Measurements from ENCODE around the gene DNER. TPM values are rescaled to one million over a fixed set of nuclear protein-coding genes. Genes with fewer than 3 reads are reported as not detected.
A peak's percentile ranks its signal among the peaks of the same experiment; 100 is the strongest.
"Not testable (repeated sequence)": the region's sequence is repeated elsewhere in the genome, so short reads cannot be mapped to it uniquely, and the experiment has no call there.

DNER gene
- polyA plus RNA-seq, 3 donors = 0.12 to 0.20 (median 0.16) TPM

GRCh38 chr2:229340086-229340760 is 374.1 kb downstream of the DNER start:
- peaks cover 0 to 5% (median 0%) of the 10 kb centered on the region in 7 donors for H3K9me3 Mint-ChIP-seq
- Histone ChIP-seq H3K27ac (ENCODE audit: low read depth in 1 of 2, low read length in 2 of 2) (no peak overlapping the region), H3K4me2 (replicated peaks; ENCODE audit: extremely low read depth, low read length, poor library complexity, severe bottlenecking) (no peak overlapping the region), H3K79me2 (ENCODE audit: insufficient read depth, low read length) (no peaks in the 10 kb centered on the region), H3K36me3 (replicated peaks in 1 of 2; ENCODE audit: control insufficient read depth in 1 of 2, insufficient read depth in 2 of 2, low read length in 2 of 2) (no peaks in the 10 kb centered on the region), H3K4me1 (ENCODE audit: control insufficient read depth in 1 of 2, insufficient read depth in 2 of 2, low read length in 2 of 2) (peaks cover 34 to 43% of the 10 kb centered on the region in 2 donors), H2AFZ (ENCODE audit: insufficient read depth, low read depth, low read length, poor library complexity, severe bottlenecking) (no peak overlapping the region), H3K9me3 (replicated peaks in 1 of 2; ENCODE audit: control insufficient read depth in 1 of 2, insufficient read depth in 1 of 2, low read length in 2 of 2) (no peaks in the 10 kb centered on the region), H3K9ac (ENCODE audit: insufficient read depth, low read length, poor library complexity, severe bottlenecking) (no peak overlapping the region), H3K4me3 (replicated peaks in 1 of 3; ENCODE audit: low read depth in 2 of 3, low read length in 3 of 3) (no peak overlapping the region), H4K20me1 (ENCODE audit: insufficient read depth, low read length) (no peaks in the 10 kb centered on the region), H3K27me3 (ENCODE audit: control insufficient read depth in 2 of 2, insufficient read depth in 2 of 2, low read length in 2 of 2) (no peaks in the 10 kb centered on the region)
- H3K27ac Mint-ChIP-seq = peak overlapping the region in 4 of 7 donors; percentile 6 to 68 (median 32)
- TF ChIP-seq CTCF (IDR thresholded peaks at IDR 0.05) = no peak
- H3K4me3 Mint-ChIP-seq = no peak overlapping the region
- intact Hi-C loops (cut with micrococcal nuclease) = no loop called here
- H3K27me3 Mint-ChIP-seq (ENCODE audit: low read depth in 3 of 3) = peaks cover 0 to 3% (median 1%) of the 10 kb centered on the region in 3 donors
- peak in 2 of 3 donors; percentile 25 to 59 for DNase-seq
- 99% methylated on average over 5 of the region's 8 CpGs for WGBS (ENCODE audit: insufficient coverage)
- peaks cover 9 to 17% of the 10 kb centered on the region in 2 donors for H3K36me3 Mint-ChIP-seq
- peaks cover 50% of the 10 kb centered on the region for H3K4me1 Mint-ChIP-seq

GRCh38 chr2:229339618-229340017 is 374.7 kb downstream of the DNER start:
- no peak overlapping the region for H3K4me3 ChIP-seq (replicated peaks in 1 of 3; ENCODE audit: low read depth in 2 of 3, low read length in 3 of 3)
- no peak overlapping the region for H3K27ac ChIP-seq (ENCODE audit: low read depth in 1 of 2, low read length in 2 of 2)
- no peaks in the 10 kb centered on the region for H3K9me3 ChIP-seq (replicated peaks in 1 of 2; ENCODE audit: control insufficient read depth in 1 of 2, insufficient read depth in 1 of 2, low read length in 2 of 2)
- H3K36me3 Mint-ChIP-seq = peaks cover 9 to 18% of the 10 kb centered on the region in 2 donors
- H3K27me3 ChIP-seq (ENCODE audit: control insufficient read depth in 2 of 2, insufficient read depth in 2 of 2, low read length in 2 of 2) = no peaks in the 10 kb centered on the region
- TF ChIP-seq CTCF (IDR thresholded peaks at IDR 0.05) = no peak
- no peaks in the 10 kb centered on the region for H3K36me3 ChIP-seq (replicated peaks in 1 of 2; ENCODE audit: control insufficient read depth in 1 of 2, insufficient read depth in 2 of 2, low read length in 2 of 2)
- no peak overlapping the region for H3K4me2 ChIP-seq (replicated peaks; ENCODE audit: extremely low read depth, low read length, poor library complexity, severe bottlenecking)
- no peaks in the 10 kb centered on the region for H3K79me2 ChIP-seq (ENCODE audit: insufficient read depth, low read length)
- peaks cover 0 to 5% (median 0%) of the 10 kb centered on the region in 7 donors for H3K9me3 Mint-ChIP-seq
- peaks cover 51% of the 10 kb centered on the region for H3K4me1 Mint-ChIP-seq
- DNase-seq = peak in 1 of 3 donors; percentile 37
- peaks cover 39 to 49% of the 10 kb centered on the region in 2 donors for H3K4me1 ChIP-seq (ENCODE audit: control insufficient read depth in 1 of 2, insufficient read depth in 2 of 2, low read length in 2 of 2)
- peak overlapping the region in 3 of 7 donors; percentile 43 to 63 (median 46) for H3K27ac Mint-ChIP-seq
- intact Hi-C loops (cut with micrococcal nuclease) = loop anchor here in 1 of 2 donors (10.0 kb wide), 1 partner anchor 65 kb away; the partner anchor contains the start of gene PID1
- no peaks in the 10 kb centered on the region for H4K20me1 ChIP-seq (ENCODE audit: insufficient read depth, low read length)
- no peak overlapping the region for H3K9ac ChIP-seq (ENCODE audit: insufficient read depth, low read length, poor library complexity, severe bottlenecking)
- peaks cover 0 to 3% (median 0%) of the 10 kb centered on the region in 3 donors for H3K27me3 Mint-ChIP-seq (ENCODE audit: low read depth in 3 of 3)
- H3K4me3 Mint-ChIP-seq = no peak overlapping the region
- no peak overlapping the region for H2AFZ ChIP-seq (ENCODE audit: insufficient read depth, low read depth, low read length, poor library complexity, severe bottlenecking)
- WGBS (ENCODE audit: insufficient coverage) = 92% methylated on average over 4 of the region's 5 CpGs

- peaks cover 41 to 54% of the 10 kb centered on the region in 2 donors for H3K4me1 ChIP-seq (ENCODE audit: control insufficient read depth in 1 of 2, insufficient read depth in 2 of 2, low read length in 2 of 2)
- H3K9me3 ChIP-seq (replicated peaks in 1 of 2; ENCODE audit: control insufficient read depth in 1 of 2, insufficient read depth in 1 of 2, low read length in 2 of 2); H3K9me3 Mint-ChIP-seq; H3K36me3 ChIP-seq (replicated peaks in 1 of 2; ENCODE audit: control insufficient read depth in 1 of 2, insufficient read depth in 2 of 2, low read length in 2 of 2); H3K4me3 ChIP-seq (replicated peaks in 1 of 3; ENCODE audit: low read depth in 2 of 3, low read length in 3 of 3); H3K79me2 ChIP-seq (ENCODE audit: insufficient read depth, low read length); DNase-seq; H4K20me1 ChIP-seq (ENCODE audit: insufficient read depth, low read length); H2AFZ ChIP-seq (ENCODE audit: insufficient read depth, low read depth, low read length, poor library complexity, severe bottlenecking); H3K4me2 ChIP-seq (replicated peaks; ENCODE audit: extremely low read depth, low read length, poor library complexity, severe bottlenecking); H3K27me3 ChIP-seq (ENCODE audit: control insufficient read depth in 2 of 2, insufficient read depth in 2 of 2, low read length in 2 of 2); H3K9ac ChIP-seq (ENCODE audit: insufficient read depth, low read length, poor library complexity, severe bottlenecking); H3K4me3 Mint-ChIP-seq; H3K27me3 Mint-ChIP-seq (ENCODE audit: low read depth in 3 of 3); H3K27ac ChIP-seq (ENCODE audit: low read depth in 1 of 2, low read length in 2 of 2): not testable (repeated sequence)
- peak overlapping the region in 4 of 7 donors; percentile 43 to 82 (median 54) for H3K27ac Mint-ChIP-seq
- WGBS (ENCODE audit: insufficient coverage) = no CpG with 5 or more reads among the region's 4 CpGs
- H3K36me3 Mint-ChIP-seq = peaks cover 9 to 22% of the 10 kb centered on the region in 2 donors
- intact Hi-C loops (cut with micrococcal nuclease) = loop anchor here in 1 of 2 donors (10.0 kb wide), 1 partner anchor 64 kb away; the partner anchor contains the start of gene PID1
- peaks cover 53% of the 10 kb centered on the region for H3K4me1 Mint-ChIP-seq
Observed at GRCh38 chr2:229339171-229339570, 375.2 kb downstream of the DNER start.
